ENCODE measurements around the gene ZNF512B.
A peak's percentile ranks its signal among the peaks of the same experiment; 100 is the strongest.
"Not testable (repeated sequence)": the region's sequence is repeated elsewhere in the genome, so short reads cannot be mapped to it uniquely, and the experiment has no call there.

Gene ZNF512B

DNA sequence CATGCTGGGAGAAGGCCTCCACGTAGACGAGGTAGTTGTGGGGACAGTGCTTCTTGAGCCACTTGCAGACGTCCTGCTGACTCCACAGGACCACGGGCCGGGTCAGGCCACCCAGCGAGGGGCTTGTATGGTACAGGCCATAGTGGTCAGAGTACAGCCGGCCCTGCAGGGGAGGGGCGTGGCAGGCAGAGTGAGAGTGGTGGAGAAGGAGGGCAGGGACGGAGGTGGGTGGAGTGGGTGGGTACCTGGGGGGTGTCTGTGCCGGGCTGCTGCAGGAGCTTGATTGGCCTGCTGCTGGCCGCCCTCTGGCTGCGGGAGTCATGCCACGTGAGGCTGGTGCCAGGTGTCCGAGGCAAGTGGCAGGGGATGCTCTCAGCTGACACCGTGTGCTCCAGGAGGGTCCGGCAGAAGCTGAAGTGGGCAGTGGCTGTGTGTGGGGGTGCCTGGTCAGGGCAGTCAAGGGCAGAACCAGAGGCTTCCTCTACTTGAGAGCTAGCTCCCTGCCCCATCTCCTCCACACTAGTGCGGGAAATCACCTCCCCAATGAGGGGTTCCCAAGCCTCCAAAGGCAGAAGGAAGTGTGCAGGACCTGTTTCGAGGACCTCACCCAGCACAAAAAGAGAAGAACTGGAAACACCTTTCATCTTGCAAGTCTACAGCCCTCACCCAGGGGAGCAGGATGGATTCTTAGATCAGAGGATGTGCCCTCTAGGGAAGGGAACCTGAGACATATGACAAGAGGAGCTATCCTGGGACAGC is 7.4 kb upstream of the ZNF512B start:
- no peak for TF ChIP-seq CTCF (IDR thresholded peaks at IDR 0.05)
- no peak for DNase-seq (ENCODE audit: low spot score)
- no peak overlapping the region for H3K4me3 ChIP-seq
- no peak overlapping the region for H3K27ac ChIP-seq

DNA sequence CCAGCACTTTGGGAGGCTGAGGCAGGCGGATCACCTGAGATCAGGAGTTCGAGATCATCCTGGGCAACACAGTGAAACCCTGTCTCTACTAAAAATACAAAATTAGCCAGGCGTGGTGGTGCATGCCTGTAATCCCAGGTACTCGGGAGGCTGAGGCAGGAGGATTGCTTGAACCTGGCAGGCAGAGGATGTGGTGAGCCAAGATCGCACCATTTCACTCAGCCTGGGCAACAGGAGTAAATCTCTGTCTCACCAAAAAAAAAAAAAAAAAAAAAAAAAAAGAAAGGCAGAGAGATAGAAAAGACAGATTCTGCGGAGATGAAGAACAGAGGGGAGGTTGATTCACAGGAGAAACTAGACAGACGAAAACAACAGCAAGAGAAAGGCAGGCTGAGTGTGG is 6.8 kb upstream of the ZNF512B start:
- DNase-seq (ENCODE audit: low spot score); H3K4me3 ChIP-seq; H3K27ac ChIP-seq: not testable (repeated sequence)

- Histone ChIP-seq H3K27ac (no peak overlapping the region), H3K4me3 (no peak overlapping the region)
- no peak for TF ChIP-seq CTCF (IDR thresholded peaks at IDR 0.05)
- DNase-seq (ENCODE audit: low spot score): no peak
These were observed 4.9 kb upstream of the ZNF512B start for GRCh38 chr20:63974402-63975200.

- H3K4me3 ChIP-seq: peak overlapping the region; percentile 65
- peak overlapping the region in 1 of 2 donors; percentile 50 for H3K27ac ChIP-seq
- peak; percentile 90 for DNase-seq (ENCODE audit: low spot score)
- TF ChIP-seq CTCF (IDR thresholded peaks at IDR 0.05): peak; percentile 98
These were observed 4.1 kb upstream of the ZNF512B start for GRCh38 chr20:63973636-63974401.

DNA sequence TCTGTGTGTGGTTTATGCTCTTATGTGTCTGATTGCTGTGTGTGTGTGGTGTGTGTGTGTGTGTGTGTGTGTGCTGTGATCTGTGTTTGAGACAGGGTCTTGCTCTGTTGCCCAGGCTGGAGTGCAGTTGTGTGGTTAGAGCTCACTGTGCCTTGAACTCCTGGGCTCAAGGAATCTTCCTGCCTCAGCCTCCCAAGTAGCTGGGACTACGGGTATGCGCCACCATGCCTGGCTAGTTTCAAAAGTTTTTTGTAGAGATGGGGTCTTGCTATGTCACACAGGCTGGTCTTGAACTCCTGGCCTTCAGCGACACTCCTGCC is 3.4 kb upstream of the ZNF512B start:
- Histone ChIP-seq H3K4me3 (no peak overlapping the region), H3K27ac (peak overlapping the region in 1 of 2 donors; percentile 50)
- TF ChIP-seq CTCF (IDR thresholded peaks at IDR 0.05): no peak
- DNase-seq (ENCODE audit: low spot score): no peak

- Histone ChIP-seq H3K27ac (peak overlapping the region in 1 of 2 donors; percentile 11), H3K4me3 (no peak overlapping the region)
- no peak for TF ChIP-seq CTCF (IDR thresholded peaks at IDR 0.05)
- no peak for DNase-seq (ENCODE audit: low spot score)
These were observed 2.8 kb upstream of the ZNF512B start for GRCh38 chr20:63972312-63973159.

GRCh38 chr20:63971960-63972311 is 2.2 kb upstream of the ZNF512B start:
- not testable (repeated sequence) for H3K27ac ChIP-seq; DNase-seq (ENCODE audit: low spot score)

More at GRCh38 chr20:63971960-63972311, 2.2 kb upstream of the ZNF512B start:
- H3K4me3 ChIP-seq: not testable (repeated sequence)
